Measurements from ENCODE around the gene PIGP. TPM values are rescaled to one million over a fixed set of nuclear protein-coding genes. Genes with fewer than 3 reads are reported as not detected.
A peak's percentile ranks its signal among the peaks of the same experiment; 100 is the strongest.

Gene PIGP
- total RNA-seq, 4 donors from 2014 or later = 0.80 to 10.2 (median 7.6) TPM

GRCh38 chr21:37095821-37096220, 22.9 kb upstream of the PIGP start:
- intact Hi-C loops (cut with DNase I; ENCODE audit: low total_unique reads) (no loop called here), in situ Hi-C loops (cut with MboI; ENCODE audit: low pct_ligation_motif_present in 1 of 4, low pct_unique_long_range_greater_than_20kb in 1 of 4, low sequenced_read_pairs in 3 of 4) (loop anchor here in 1 of 4 donors (25.0 kb wide), 1 partner anchor 109 kb away; no protein-coding TSS in a partner anchor)
- no peak overlapping the region for H3K27ac ChIP-seq
- WGBS, 2 donors (ENCODE audit: low coverage in 1 of 2) = 93 to 94% methylated on average over 2 to 4 of the region's 4 CpGs
- H3K4me3 ChIP-seq = no peak overlapping the region
- peaks cover 0 to 17% (median 7%) of the 10 kb centered on the region in 4 donors for H3K36me3 ChIP-seq
- no peaks in the 10 kb centered on the region for H3K4me1 ChIP-seq
- no peak for DNase-seq
- no peak for TF ChIP-seq POLR2A (IDR thresholded peaks at IDR 0.05)
- no peak for TF ChIP-seq EP300 (IDR thresholded peaks at IDR 0.05; ENCODE audit: low read depth)
- TF ChIP-seq POLR2AphosphoS5 (IDR thresholded peaks at IDR 0.05) = no peak
- no peaks in the 10 kb centered on the region for H3K9me3 ChIP-seq
- H3K27me3 ChIP-seq = no peaks in the 10 kb centered on the region

GRCh38 chr21:37093977-37094376, 21.1 kb upstream of the PIGP start:
- in situ Hi-C loops (cut with MboI; ENCODE audit: low pct_ligation_motif_present in 1 of 4, low pct_unique_long_range_greater_than_20kb in 1 of 4, low sequenced_read_pairs in 3 of 4) = loop anchor here in 1 of 4 donors (25.0 kb wide), 1 partner anchor 107 kb away; no protein-coding TSS in a partner anchor
- intact Hi-C loops (cut with DNase I; ENCODE audit: low total_unique reads) = no loop called here
- H3K4me3 ChIP-seq = no peak overlapping the region

GRCh38 chr21:37088186-37088735, 15.4 kb upstream of the PIGP start:
- no peak overlapping the region for H3K4me3 ChIP-seq
- DNase-seq = no peak
- no peak for TF ChIP-seq POLR2A (IDR thresholded peaks at IDR 0.05)
- no peak for TF ChIP-seq EP300 (IDR thresholded peaks at IDR 0.05; ENCODE audit: low read depth)
- no peak for TF ChIP-seq CTCF (IDR thresholded peaks at IDR 0.05)
- TF ChIP-seq POLR2AphosphoS5 (IDR thresholded peaks at IDR 0.05) = no peak
- 66 to 75% methylated on average over 5 of the region's 5 CpGs for WGBS, 2 donors (ENCODE audit: low coverage in 1 of 2)
- H3K4me1 ChIP-seq = peaks cover under 1 to 14% (median 8%) of the 10 kb centered on the region in 4 donors
- no peak overlapping the region for H3K27ac ChIP-seq
- H3K9me3 ChIP-seq = no peaks in the 10 kb centered on the region
- in situ Hi-C loops (cut with MboI; ENCODE audit: low pct_ligation_motif_present in 1 of 4, low pct_unique_long_range_greater_than_20kb in 1 of 4, low sequenced_read_pairs in 3 of 4) = loop anchor here in 1 of 4 donors (25.0 kb wide), 1 partner anchor 101 kb away; no protein-coding TSS in a partner anchor
- no peaks in the 10 kb centered on the region for H3K36me3 ChIP-seq
- intact Hi-C loops (cut with DNase I; ENCODE audit: low total_unique reads) = no loop called here
- H3K27me3 ChIP-seq = no peaks in the 10 kb centered on the region

More at GRCh38 chr21:37093977-37094376, 21.1 kb upstream of the PIGP start:
- H3K27ac ChIP-seq = no peak overlapping the region
- TF ChIP-seq CTCF (IDR thresholded peaks at IDR 0.05) = no peak
- TF ChIP-seq EP300 (IDR thresholded peaks at IDR 0.05; ENCODE audit: low read depth) = no peak
- TF ChIP-seq POLR2AphosphoS5 (IDR thresholded peaks at IDR 0.05) = no peak
- no peak for TF ChIP-seq POLR2A (IDR thresholded peaks at IDR 0.05)
- H3K9me3 ChIP-seq = no peaks in the 10 kb centered on the region
- no peak for DNase-seq
- peaks cover 0 to 17% (median 7%) of the 10 kb centered on the region in 4 donors for H3K36me3 ChIP-seq
- H3K4me1 ChIP-seq = no peaks in the 10 kb centered on the region
- no peaks in the 10 kb centered on the region for H3K27me3 ChIP-seq

- Histone ChIP-seq H3K36me3 (no peaks in the 10 kb centered on the region), H3K27me3 (no peaks in the 10 kb centered on the region), H3K27ac (no peak overlapping the region), H3K9me3 (no peaks in the 10 kb centered on the region), H3K4me3 (no peak overlapping the region), H3K4me1 (peaks cover 7 to 24% (median 16%) of the 10 kb centered on the region in 4 donors)
- DNase-seq = no peak
- WGBS, 2 donors (ENCODE audit: low coverage in 1 of 2) = 59 to 62% methylated on average over 5 of the region's 5 CpGs
- intact Hi-C loops (cut with DNase I; ENCODE audit: low total_unique reads) (no loop called here), in situ Hi-C loops (cut with MboI; ENCODE audit: low pct_ligation_motif_present in 1 of 4, low pct_unique_long_range_greater_than_20kb in 1 of 4, low sequenced_read_pairs in 3 of 4) (loop anchor here in 1 of 4 donors (25.0 kb wide), 1 partner anchor 100 kb away; no protein-coding TSS in a partner anchor)
- no peak for TF ChIP-seq EP300 (IDR thresholded peaks at IDR 0.05; ENCODE audit: low read depth)
- peak; percentile 23 to 49 (median 34) for TF ChIP-seq CTCF (IDR thresholded peaks at IDR 0.05)
Measured at GRCh38 chr21:37087188-37087587, 14.3 kb upstream of the PIGP start.

All from transverse colon (tissue), 4 donors.